Spleen (tissue), 11 donors: Measurements from ENCODE around the gene GRPR. TPM values are rescaled to one million over a fixed set of nuclear protein-coding genes. Genes with fewer than 3 reads are reported as not detected.

Experiments
- DNase-seq: peaks from one replicate; pipeline ENCODE4 v3.0.0-alpha.2; 2020
- H3K27ac ChIP-seq, 8 donors: fragments of 200-600 bp; sonication (generic) in 7 of 8; 1 replicate in 4 of 8; 2 replicates in 4 of 8; pipeline versions ENCODE4 v1.5.0 to v1.8.0; 2016 to 2021; ENCODE audit warnings: inconsistent platforms in 4 of 8, mild to moderate bottlenecking in 4 of 8, moderate library complexity in 1 of 8
- H3K27me3 ChIP-seq, 7 donors: fragments of 200-600 bp; sonication (generic) in 6 of 7; replicated peaks in 1 of 7; 1 replicate in 4 of 7; 2 replicates in 3 of 7; pipeline versions ENCODE4 v1.5.0 to v1.8.0; 2016 to 2021; ENCODE audit warnings: inconsistent platforms in 3 of 7, mild to moderate bottlenecking in 1 of 7
- H3K36me3 ChIP-seq, 6 donors: fragments of 200-600 bp; sonication (generic) in 5 of 6; 1 replicate in 4 of 6; 2 replicates in 2 of 6; pipeline versions ENCODE4 v1.5.0 to v1.8.0; 2016 to 2021; ENCODE audit warnings: inconsistent platforms in 2 of 6
- H3K4me1 ChIP-seq, 6 donors: fragments of 200-600 bp; sonication (generic) in 5 of 6; 1 replicate in 3 of 6; 2 replicates in 3 of 6; pipeline versions ENCODE4 v1.5.0 to v1.8.0; 2016 to 2021; ENCODE audit warnings: inconsistent platforms in 3 of 6
- H3K4me3 ChIP-seq, 8 donors: fragments of 200-600 bp; sonication (generic) in 7 of 8; 1 replicate in 4 of 8; 2 replicates in 4 of 8; pipeline versions ENCODE4 v1.5.0 to v1.8.0; 2016 to 2021; ENCODE audit warnings: inconsistent platforms in 4 of 8, mild to moderate bottlenecking in 4 of 8, moderate library complexity in 2 of 8
- H3K9me3 ChIP-seq, 8 donors: fragments of 200-600 bp; sonication (generic) in 7 of 8; 1 replicate in 4 of 8; 2 replicates in 4 of 8; pipeline versions ENCODE4 v1.5.0 to v1.8.0; 2016 to 2021; ENCODE audit warnings: inconsistent platforms in 4 of 8
- CTCF ChIP-seq, 11 experiments: fragments of 200-600 bp in 7 of 11; fragments of 450-650 bp in 4 of 11; sonication (generic) in 4 of 11; IDR thresholded peaks in 8 of 11; conservative IDR thresholded peaks in 3 of 11; 1 replicate in 7 of 11; 2 replicates in 4 of 11; pipeline versions ENCODE4 v1.4.0 to v1.8.0; 2016 to 2021; ENCODE audit warnings: antibody characterized with exemption in 11 of 11, inconsistent platforms in 4 of 11, mild to moderate bottlenecking in 1 of 11
- POLR2A ChIP-seq, 3 donors: fragments of 450-650 bp; IDR thresholded peaks; one replicate each; pipeline ENCODE4 v1.5.1; 2017; ENCODE audit warnings: antibody characterized with exemption in 3 of 3, mild to moderate bottlenecking in 1 of 3
- POLR2AphosphoS5 ChIP-seq, 3 donors: sonication (generic); formaldehyde crosslinking; IDR thresholded peaks; one replicate each; pipeline ENCODE4 v1.5.1; 2017; ENCODE audit warnings: antibody characterized with exemption in 3 of 3
- WGBS, 5 donors: extraction: QIAGEN DNeasy Blood & Tissue Kit in 3 of 5; methylation state at CpG; one replicate each; pipeline versions ENCODE4 v1.1.5 to v1.1.7; 2013 to 2018; 5-methylcytosine and 5-hydroxymethylcytosine counted together
- intact Hi-C: fragments of 100-400 bp; cut with DNase I; formaldehyde crosslinking; loops from one replicate; pipeline ENCODE4 v1.15.0; 2023; ENCODE audit warnings: low total_unique reads
- polyA plus RNA-seq, 3 donors: library from polyadenylated mRNA; stranded (reverse); fragments of 200-250 nt; gene quantifications; one replicate each; pipeline ENCODE4 v1.2.1, GENCODE V29; 2013
- total RNA-seq, 7 donors: library from RNA; depleted of rRNA in 3 of 7; stranded (reverse); fragments of >200 nt in 3 of 7; fragmentation: NEBNext Ultra II Directional in 4 of 7; extraction: Animal tissue kit (Norgen Biotek cat#: 25700) in 4 of 7; gene quantifications; one replicate each; pipeline versions ENCODE4 v1.1.0 to v1.2.1, GENCODE V29; 2016 to 2021
- donor health status: healthy with polysubstance abuse.
- donor health status: DM: no; HTN: no; CAD: no; lungs with moderate emphysema.
- donor health status: DM: no; HTN: no; CAD: no.
- donor health status: Bipolar disorder and iron deficiency.
- donor health status: healthy.
- donor health status: DM: no; HTN: no; CAD: no.
- donor health status: DM: yes; HTN: yes; CAD: no.

GRPR gene
- total and polyA plus RNA-seq, 10 donors = 0.06 to 0.47 (median 0.23) TPM; not detected in 6

GRCh38 chrX:16191605-16192004 lies 68.2 kb downstream of the GRPR start:
- Histone ChIP-seq H3K9me3 (no peaks in the 10 kb centered on the region), H3K4me1 (no peaks in the 10 kb centered on the region), H3K27ac (no peak overlapping the region), H3K27me3 (no peaks in the 10 kb centered on the region), H3K36me3 (no peaks in the 10 kb centered on the region), H3K4me3 (no peak overlapping the region)
- DNase-seq = no peak
- 72 to 78% (median 76%) methylated on average over 6 of the region's 6 CpGs for WGBS, 5 donors
- intact Hi-C loops = no loop called here
- TF ChIP-seq CTCF (IDR thresholded peaks at IDR 0.05 in 8 of 11, conservative IDR thresholded peaks at IDR 0.05 in 3 of 11) = no peak
- no peak for TF ChIP-seq POLR2A (IDR thresholded peaks at IDR 0.05)
- no peak for TF ChIP-seq POLR2AphosphoS5 (IDR thresholded peaks at IDR 0.05)

GRCh38 chrX:16196829-16197228 lies 73.5 kb downstream of the GRPR start:
- H3K27me3 ChIP-seq = no peaks in the 10 kb centered on the region
- H3K27ac ChIP-seq = no peak overlapping the region
- intact Hi-C loops = no loop called here
- DNase-seq = no peak
- H3K4me1 ChIP-seq = no peaks in the 10 kb centered on the region
- H3K4me3 ChIP-seq = no peak overlapping the region
- TF ChIP-seq CTCF (IDR thresholded peaks at IDR 0.05 in 8 of 11, conservative IDR thresholded peaks at IDR 0.05 in 3 of 11) (no peak), POLR2AphosphoS5 (IDR thresholded peaks at IDR 0.05) (no peak), POLR2A (IDR thresholded peaks at IDR 0.05) (no peak)
- H3K9me3 ChIP-seq = no peaks in the 10 kb centered on the region
- H3K36me3 ChIP-seq = no peaks in the 10 kb centered on the region

- WGBS, 5 donors = 55 to 93% (median 78%) methylated on average over 1 of the region's 1 CpG
- H3K27me3 ChIP-seq = no peaks in the 10 kb centered on the region
- H3K36me3 ChIP-seq = no peaks in the 10 kb centered on the region
- no peaks in the 10 kb centered on the region for H3K9me3 ChIP-seq
- H3K4me1 ChIP-seq = no peaks in the 10 kb centered on the region
- TF ChIP-seq POLR2AphosphoS5 (IDR thresholded peaks at IDR 0.05) (no peak), POLR2A (IDR thresholded peaks at IDR 0.05) (no peak), CTCF (IDR thresholded peaks at IDR 0.05 in 8 of 11, conservative IDR thresholded peaks at IDR 0.05 in 3 of 11) (no peak)
- intact Hi-C loops = no loop called here
- no peak for DNase-seq
- H3K27ac ChIP-seq = no peak overlapping the region
- H3K4me3 ChIP-seq = no peak overlapping the region
Observed at GRCh38 chrX:16199343-16199742, 76.0 kb downstream of the GRPR start.

GRCh38 chrX:16202943-16203342 lies 79.6 kb downstream of the GRPR start:
- H3K9me3 ChIP-seq = no peaks in the 10 kb centered on the region
- H3K27ac ChIP-seq = no peak overlapping the region
- intact Hi-C loops = no loop called here
- H3K36me3 ChIP-seq = no peaks in the 10 kb centered on the region
- no peak for DNase-seq
- TF ChIP-seq POLR2AphosphoS5 (IDR thresholded peaks at IDR 0.05) (no peak), POLR2A (IDR thresholded peaks at IDR 0.05) (no peak)
- no peaks in the 10 kb centered on the region for H3K27me3 ChIP-seq
- H3K4me3 ChIP-seq = no peak overlapping the region
- 83 to 92% (median 89%) methylated on average over 4 of the region's 4 CpGs for WGBS, 5 donors
- no peaks in the 10 kb centered on the region for H3K4me1 ChIP-seq

Other genes starting within 250 kb of the GRPR start
- under 1 TPM in 1 of 7 donors, not detected in 6; 0.25 TPM for gene MAGEB17, start 43.9 kb downstream of the GRPR start, total RNA-seq
- gene MAGEB17, start 43.9 kb downstream of the GRPR start, polyA plus RNA-seq = under 1 TPM; 0.05 to 0.07 (median 0.06) TPM